ENCODE data around the gene ATXN2.

DNA sequence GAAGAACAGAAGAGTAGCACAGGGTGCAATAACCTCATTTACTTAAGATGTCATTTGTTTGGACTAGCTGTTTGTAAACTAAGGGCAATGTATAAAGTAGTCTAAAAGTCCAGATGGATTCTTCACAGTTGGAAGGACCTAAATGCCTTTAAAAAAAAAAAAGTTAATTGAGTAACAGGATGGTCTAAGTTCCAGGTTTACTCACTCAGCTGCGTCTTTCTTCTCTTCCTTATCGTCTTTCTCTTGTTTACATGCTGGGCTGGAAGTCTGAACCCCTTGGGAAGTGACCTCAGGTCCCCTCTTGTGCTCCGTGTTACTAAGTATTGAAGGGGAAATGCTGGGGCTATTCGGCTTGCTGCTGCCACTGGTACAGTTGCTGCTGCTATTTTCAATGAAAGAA, 110.8 kb downstream of the ATXN2 start:
- TF ChIP-seq ZBTB7A (IDR thresholded peaks at IDR 0.05; ENCODE audit: low read depth) (no peak), RAD21 (IDR thresholded peaks at IDR 0.05; ENCODE audit: low read depth) (no peak), TCF12 (IDR thresholded peaks at IDR 0.05; ENCODE audit: low read depth) (no peak), TAF1 (IDR thresholded peaks at IDR 0.05; ENCODE audit: low read depth) (no peak), CREB1 (IDR thresholded peaks at IDR 0.05; ENCODE audit: low read depth) (no peak), CEBPB (IDR thresholded peaks at IDR 0.05) (no peak)
- TF ChIP-seq, protein P1, sequence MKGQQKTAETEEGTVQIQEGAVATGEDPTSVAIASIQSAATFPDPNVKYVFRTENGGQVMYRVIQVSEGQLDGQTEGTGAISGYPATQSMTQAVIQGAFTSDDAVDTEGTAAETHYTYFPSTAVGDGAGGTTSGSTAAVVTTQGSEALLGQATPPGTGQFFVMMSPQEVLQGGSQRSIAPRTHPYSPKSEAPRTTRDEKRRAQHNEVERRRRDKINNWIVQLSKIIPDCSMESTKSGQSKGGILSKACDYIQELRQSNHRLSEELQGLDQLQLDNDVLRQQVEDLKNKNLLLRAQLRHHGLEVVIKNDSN (IDR thresholded peaks at IDR 0.05): no peak
- TF ChIP-seq, protein P2, sequence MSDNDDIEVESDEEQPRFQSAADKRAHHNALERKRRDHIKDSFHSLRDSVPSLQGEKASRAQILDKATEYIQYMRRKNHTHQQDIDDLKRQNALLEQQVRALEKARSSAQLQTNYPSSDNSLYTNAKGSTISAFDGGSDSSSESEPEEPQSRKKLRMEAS (IDR thresholded peaks at IDR 0.05): no peak

All from Ishikawa (cell line).